Spleen (tissue), 11 donors: ENCODE measurements around the gene NLGN1. TPM values are rescaled to one million over a fixed set of nuclear protein-coding genes. Genes with fewer than 3 reads are reported as not detected.

Experiments used
- DNase-seq: peaks from one replicate; pipeline ENCODE4 v3.0.0-alpha.2; 2020
- H3K27ac ChIP-seq, 8 donors: fragments of 200-600 bp; sonication (generic) in 7 of 8; 1 replicate in 4 of 8; 2 replicates in 4 of 8; pipeline versions ENCODE4 v1.5.0 to v1.8.0; 2016 to 2021; ENCODE audit warnings: inconsistent platforms in 4 of 8, mild to moderate bottlenecking in 4 of 8, moderate library complexity in 1 of 8
- H3K27me3 ChIP-seq, 7 donors: fragments of 200-600 bp; sonication (generic) in 6 of 7; replicated peaks in 1 of 7; 1 replicate in 4 of 7; 2 replicates in 3 of 7; pipeline versions ENCODE4 v1.5.0 to v1.8.0; 2016 to 2021; ENCODE audit warnings: inconsistent platforms in 3 of 7, mild to moderate bottlenecking in 1 of 7
- H3K36me3 ChIP-seq, 6 donors: fragments of 200-600 bp; sonication (generic) in 5 of 6; 1 replicate in 4 of 6; 2 replicates in 2 of 6; pipeline versions ENCODE4 v1.5.0 to v1.8.0; 2016 to 2021; ENCODE audit warnings: inconsistent platforms in 2 of 6
- H3K4me1 ChIP-seq, 6 donors: fragments of 200-600 bp; sonication (generic) in 5 of 6; 1 replicate in 3 of 6; 2 replicates in 3 of 6; pipeline versions ENCODE4 v1.5.0 to v1.8.0; 2016 to 2021; ENCODE audit warnings: inconsistent platforms in 3 of 6
- H3K4me3 ChIP-seq, 8 donors: fragments of 200-600 bp; sonication (generic) in 7 of 8; 1 replicate in 4 of 8; 2 replicates in 4 of 8; pipeline versions ENCODE4 v1.5.0 to v1.8.0; 2016 to 2021; ENCODE audit warnings: inconsistent platforms in 4 of 8, mild to moderate bottlenecking in 4 of 8, moderate library complexity in 2 of 8
- H3K9me3 ChIP-seq, 8 donors: fragments of 200-600 bp; sonication (generic) in 7 of 8; 1 replicate in 4 of 8; 2 replicates in 4 of 8; pipeline versions ENCODE4 v1.5.0 to v1.8.0; 2016 to 2021; ENCODE audit warnings: inconsistent platforms in 4 of 8
- CTCF ChIP-seq, 11 experiments: fragments of 200-600 bp in 7 of 11; fragments of 450-650 bp in 4 of 11; sonication (generic) in 4 of 11; IDR thresholded peaks in 8 of 11; conservative IDR thresholded peaks in 3 of 11; 1 replicate in 7 of 11; 2 replicates in 4 of 11; pipeline versions ENCODE4 v1.4.0 to v1.8.0; 2016 to 2021; ENCODE audit warnings: antibody characterized with exemption in 11 of 11, inconsistent platforms in 4 of 11, mild to moderate bottlenecking in 1 of 11
- POLR2A ChIP-seq, 3 donors: fragments of 450-650 bp; IDR thresholded peaks; one replicate each; pipeline ENCODE4 v1.5.1; 2017; ENCODE audit warnings: antibody characterized with exemption in 3 of 3, mild to moderate bottlenecking in 1 of 3
- POLR2AphosphoS5 ChIP-seq, 3 donors: sonication (generic); formaldehyde crosslinking; IDR thresholded peaks; one replicate each; pipeline ENCODE4 v1.5.1; 2017; ENCODE audit warnings: antibody characterized with exemption in 3 of 3
- WGBS, 5 donors: extraction: QIAGEN DNeasy Blood & Tissue Kit in 3 of 5; methylation state at CpG; one replicate each; pipeline versions ENCODE4 v1.1.5 to v1.1.7; 2013 to 2018; 5-methylcytosine and 5-hydroxymethylcytosine counted together
- intact Hi-C: fragments of 100-400 bp; cut with DNase I; formaldehyde crosslinking; loops from one replicate; pipeline ENCODE4 v1.15.0; 2023; ENCODE audit warnings: low total_unique reads
- polyA plus RNA-seq, 3 donors: library from polyadenylated mRNA; stranded (reverse); fragments of 200-250 nt; gene quantifications; one replicate each; pipeline ENCODE4 v1.2.1, GENCODE V29; 2013
- total RNA-seq, 7 donors: library from RNA; depleted of rRNA in 3 of 7; stranded (reverse); fragments of >200 nt in 3 of 7; fragmentation: NEBNext Ultra II Directional in 4 of 7; extraction: Animal tissue kit (Norgen Biotek cat#: 25700) in 4 of 7; gene quantifications; one replicate each; pipeline versions ENCODE4 v1.1.0 to v1.2.1, GENCODE V29; 2016 to 2021
- donor health status: healthy with polysubstance abuse.
- donor health status: DM: no; HTN: no; CAD: no; lungs with moderate emphysema.
- donor health status: DM: no; HTN: no; CAD: no.
- donor health status: Bipolar disorder and iron deficiency.
- donor health status: healthy.
- donor health status: DM: no; HTN: no; CAD: no.
- donor health status: DM: yes; HTN: yes; CAD: no.

Gene NLGN1
- total and polyA plus RNA-seq, 10 donors = 0.03 to 0.13 (median 0.03) TPM; not detected in 7

GRCh38 chr3:173897631-173898030 lies 500.1 kb downstream of the NLGN1 start:
- H3K36me3 ChIP-seq = no peaks in the 10 kb centered on the region
- H3K4me3 ChIP-seq = no peak overlapping the region
- H3K4me1 ChIP-seq = no peaks in the 10 kb centered on the region
- intact Hi-C loops = no loop called here
- DNase-seq = no peak
- TF ChIP-seq CTCF (IDR thresholded peaks at IDR 0.05 in 8 of 11, conservative IDR thresholded peaks at IDR 0.05 in 3 of 11) (no peak), POLR2A (IDR thresholded peaks at IDR 0.05) (no peak), POLR2AphosphoS5 (IDR thresholded peaks at IDR 0.05) (no peak)
- no peaks in the 10 kb centered on the region for H3K27me3 ChIP-seq
- H3K9me3 ChIP-seq = no peaks in the 10 kb centered on the region
- H3K27ac ChIP-seq = no peak overlapping the region

- Histone ChIP-seq H3K27me3 (no peaks in the 10 kb centered on the region), H3K4me3 (no peak overlapping the region), H3K9me3 (no peaks in the 10 kb centered on the region), H3K27ac (no peak overlapping the region), H3K36me3 (no peaks in the 10 kb centered on the region), H3K4me1 (no peaks in the 10 kb centered on the region)
- 64 to 86% (median 71%) methylated on average over 2 of the region's 2 CpGs for WGBS, 5 donors
- TF ChIP-seq POLR2A (IDR thresholded peaks at IDR 0.05) = no peak
- intact Hi-C loops = no loop called here
- DNase-seq = no peak
These were observed 504.1 kb downstream of the NLGN1 start for GRCh38 chr3:173901649-173902048.

- TF ChIP-seq POLR2AphosphoS5 (IDR thresholded peaks at IDR 0.05) = no peak
- no peak for TF ChIP-seq POLR2A (IDR thresholded peaks at IDR 0.05)
- TF ChIP-seq CTCF (IDR thresholded peaks at IDR 0.05 in 8 of 11, conservative IDR thresholded peaks at IDR 0.05 in 3 of 11) = no peak
These were observed 504.9 kb downstream of the NLGN1 start for GRCh38 chr3:173902401-173902800.

GRCh38 chr3:173902871-173903270 lies 505.3 kb downstream of the NLGN1 start:
- WGBS, 5 donors = 69 to 85% (median 83%) methylated on average over 2 of the region's 2 CpGs
- no peaks in the 10 kb centered on the region for H3K9me3 ChIP-seq

More at GRCh38 chr3:173902401-173902800, 504.9 kb downstream of the NLGN1 start:
- Histone ChIP-seq H3K27me3 (no peaks in the 10 kb centered on the region), H3K9me3 (no peaks in the 10 kb centered on the region), H3K27ac (no peak overlapping the region), H3K4me3 (no peak overlapping the region), H3K4me1 (no peaks in the 10 kb centered on the region), H3K36me3 (no peaks in the 10 kb centered on the region)
- no peak for DNase-seq
- WGBS, 5 donors = 95 to 98% (median 96%) methylated on average over 1 of the region's 1 CpG
- intact Hi-C loops = no loop called here

More at GRCh38 chr3:173902871-173903270, 505.3 kb downstream of the NLGN1 start:
- Histone ChIP-seq H3K4me1 (no peaks in the 10 kb centered on the region), H3K36me3 (no peaks in the 10 kb centered on the region), H3K4me3 (no peak overlapping the region), H3K27ac (no peak overlapping the region), H3K27me3 (no peaks in the 10 kb centered on the region)
- DNase-seq = no peak
- no peak for TF ChIP-seq POLR2A (IDR thresholded peaks at IDR 0.05)
- no peak for TF ChIP-seq POLR2AphosphoS5 (IDR thresholded peaks at IDR 0.05)
- no peak for TF ChIP-seq CTCF (IDR thresholded peaks at IDR 0.05 in 8 of 11, conservative IDR thresholded peaks at IDR 0.05 in 3 of 11)
- intact Hi-C loops = no loop called here
